B cell (primary cell): ENCODE data around the gene TESK2.

Experiments
- CTCF ChIP-seq: fragments of 200-600 bp; IDR thresholded peaks from one replicate; pipeline ENCODE4 v1.8.0; 2022; ENCODE audit warnings: antibody characterized with exemption, mild to moderate bottlenecking
- EZH2 ChIP-seq: IDR thresholded peaks from 2 replicates; pipeline ENCODE4 v1.6.1; 2012; ENCODE audit warnings: borderline replicate concordance, low read depth, mild to moderate bottlenecking, moderate library complexity, low read length; ENCODE audit not compliant: insufficient read depth, poor library complexity, severe bottlenecking

- TF ChIP-seq CTCF (no peak), EZH2 (no peak)
These were observed 136.1 kb downstream of the TESK2 start for GRCh38 chr1:45354838-45355237.
